Nephron (organoid): ENCODE results near the gene AOX1.

Experiments
- H3K27ac Mint-ChIP-seq, 3 experiments: 2 replicates each; pipeline ENCODE4 v1.8.0; 2020; ENCODE audit warnings: mixed read lengths in 3 of 3, mild to moderate bottlenecking in 2 of 3, moderate library complexity in 1 of 3
- H3K27me3 Mint-ChIP-seq: 2 replicates; pipeline ENCODE4 v1.8.0; 2021; ENCODE audit warnings: low read depth, mild to moderate bottlenecking, moderate library complexity, mixed read lengths
- H3K36me3 Mint-ChIP-seq: 2 replicates; pipeline ENCODE4 v1.8.0; 2020; ENCODE audit warnings: low read depth, mixed read lengths
- H3K4me1 Mint-ChIP-seq: 2 replicates; pipeline ENCODE4 v1.8.0; 2020; ENCODE audit warnings: mixed read lengths
- H3K4me3 Mint-ChIP-seq, 3 experiments: 2 replicates each; pipeline ENCODE4 v1.8.0; 2020; ENCODE audit warnings: mild to moderate bottlenecking in 3 of 3, mixed read lengths in 3 of 3, moderate library complexity in 2 of 3
- H3K9me3 Mint-ChIP-seq: 2 replicates; pipeline ENCODE4 v1.8.0; 2020; ENCODE audit warnings: mixed read lengths
- TF ChIP-seq, protein P1 (sequence below), 3 experiments: fragments of 200-600 bp; sonication (generic); IDR thresholded peaks; one replicate each; pipeline ENCODE4 v1.5.0; 2021; ENCODE audit warnings: antibody characterized with exemption in 3 of 3; ENCODE audit not compliant: unreplicated experiment in 3 of 3

AOX1 gene

DNA sequence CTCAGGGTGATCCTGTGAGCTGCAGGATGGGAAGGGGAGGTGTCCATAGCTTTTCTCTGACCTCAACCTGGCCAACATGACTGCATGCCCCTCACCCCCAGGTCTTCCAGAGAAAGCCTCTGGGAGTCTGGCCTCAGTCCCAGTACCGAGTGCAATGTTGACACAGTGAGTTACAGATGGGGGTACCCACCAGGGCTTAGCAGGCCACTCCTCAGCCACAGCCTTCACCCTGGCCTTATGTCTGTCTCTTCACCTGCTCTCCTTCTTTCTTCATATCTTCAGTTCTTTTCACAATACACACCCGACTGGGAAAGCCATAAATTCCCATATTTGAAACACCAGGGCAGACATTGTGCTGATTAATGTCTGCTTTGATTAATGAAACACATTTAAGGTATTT is 33.5 kb downstream of the AOX1 start:
- Mint-ChIP-seq H3K27ac (peak overlapping the region in 1 of 3 experiments; percentile 32), H3K4me3 (no peak overlapping the region), H3K36me3 (no peaks in the 10 kb centered on the region), H3K9me3 (no peaks in the 10 kb centered on the region), H3K27me3 (peaks cover 6% of the 10 kb centered on the region), H3K4me1 (peaks cover 26% of the 10 kb centered on the region)
- TF ChIP-seq, protein P1, sequence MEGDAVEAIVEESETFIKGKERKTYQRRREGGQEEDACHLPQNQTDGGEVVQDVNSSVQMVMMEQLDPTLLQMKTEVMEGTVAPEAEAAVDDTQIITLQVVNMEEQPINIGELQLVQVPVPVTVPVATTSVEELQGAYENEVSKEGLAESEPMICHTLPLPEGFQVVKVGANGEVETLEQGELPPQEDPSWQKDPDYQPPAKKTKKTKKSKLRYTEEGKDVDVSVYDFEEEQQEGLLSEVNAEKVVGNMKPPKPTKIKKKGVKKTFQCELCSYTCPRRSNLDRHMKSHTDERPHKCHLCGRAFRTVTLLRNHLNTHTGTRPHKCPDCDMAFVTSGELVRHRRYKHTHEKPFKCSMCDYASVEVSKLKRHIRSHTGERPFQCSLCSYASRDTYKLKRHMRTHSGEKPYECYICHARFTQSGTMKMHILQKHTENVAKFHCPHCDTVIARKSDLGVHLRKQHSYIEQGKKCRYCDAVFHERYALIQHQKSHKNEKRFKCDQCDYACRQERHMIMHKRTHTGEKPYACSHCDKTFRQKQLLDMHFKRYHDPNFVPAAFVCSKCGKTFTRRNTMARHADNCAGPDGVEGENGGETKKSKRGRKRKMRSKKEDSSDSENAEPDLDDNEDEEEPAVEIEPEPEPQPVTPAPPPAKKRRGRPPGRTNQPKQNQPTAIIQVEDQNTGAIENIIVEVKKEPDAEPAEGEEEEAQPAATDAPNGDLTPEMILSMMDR (IDR thresholded peaks at IDR 0.05; ENCODE audit: unreplicated experiment in 3 of 3): no peak

DNA sequence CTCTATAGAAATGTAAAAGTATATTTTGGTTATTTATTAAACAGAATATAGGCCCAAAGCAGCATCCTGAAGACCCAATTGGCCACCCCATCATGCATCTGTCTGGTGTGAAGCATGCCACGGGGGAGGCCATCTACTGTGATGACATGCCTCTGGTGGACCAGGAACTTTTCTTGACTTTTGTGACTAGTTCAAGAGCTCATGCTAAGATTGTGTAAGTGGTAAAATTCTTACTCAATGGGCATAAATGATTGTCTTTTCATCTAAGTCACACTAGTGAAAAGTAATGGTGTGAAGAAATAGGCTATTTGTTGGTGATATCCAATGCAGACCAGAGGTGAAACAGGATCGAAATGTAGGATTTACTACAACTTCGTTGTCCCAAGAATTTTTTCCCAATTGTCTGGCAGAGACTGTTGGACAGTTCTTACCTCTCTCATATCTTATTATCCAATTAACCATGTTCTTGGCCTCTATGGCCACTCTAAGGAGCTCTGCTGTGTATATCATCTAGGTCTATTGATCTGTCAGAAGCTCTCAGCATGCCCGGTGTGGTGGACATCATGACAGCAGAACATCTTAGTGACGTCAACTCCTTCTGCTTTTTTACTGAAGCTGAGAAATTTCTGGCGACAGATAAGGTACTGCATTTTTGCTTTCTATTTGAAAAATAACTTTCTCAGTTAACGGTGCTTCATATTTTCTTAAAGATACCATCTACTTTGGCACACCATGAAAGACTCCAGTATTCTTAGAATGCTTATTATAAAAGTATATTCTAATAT is 35.0 kb downstream of the AOX1 start:
- Mint-ChIP-seq H3K4me3 (no peak overlapping the region), H3K27ac (no peak overlapping the region), H3K9me3 (no peaks in the 10 kb centered on the region), H3K27me3 (no peaks in the 10 kb centered on the region), H3K36me3 (no peaks in the 10 kb centered on the region), H3K4me1 (peaks cover 26% of the 10 kb centered on the region)
- TF ChIP-seq, protein P1 (IDR thresholded peaks at IDR 0.05; ENCODE audit: unreplicated experiment in 3 of 3): no peak

DNA sequence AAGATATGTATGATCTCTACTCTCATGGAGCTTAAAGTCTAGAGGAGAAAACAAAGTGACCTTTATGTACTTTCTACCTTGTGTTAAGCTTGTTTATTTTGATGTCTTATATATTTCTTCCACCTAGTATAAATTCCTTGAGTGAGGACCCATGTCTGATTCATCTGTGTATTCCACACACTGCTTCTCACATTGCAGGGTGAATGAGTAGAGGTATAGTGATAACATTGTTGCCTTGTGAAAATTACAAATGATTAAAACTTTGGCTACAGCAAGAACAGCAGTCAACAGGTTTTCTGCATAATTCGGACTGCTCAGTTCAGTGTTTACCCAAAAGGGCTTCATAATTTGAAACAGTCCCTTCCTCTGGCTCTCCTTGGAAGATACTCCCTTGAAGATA is 36.3 kb downstream of the AOX1 start:
- H3K27me3 Mint-ChIP-seq: no peaks in the 10 kb centered on the region
- TF ChIP-seq, protein P1 (IDR thresholded peaks at IDR 0.05; ENCODE audit: unreplicated experiment in 3 of 3): no peak
- no peak overlapping the region for H3K27ac Mint-ChIP-seq
- H3K36me3 Mint-ChIP-seq: no peaks in the 10 kb centered on the region
- H3K4me3 Mint-ChIP-seq: no peak overlapping the region
- no peaks in the 10 kb centered on the region for H3K9me3 Mint-ChIP-seq
- H3K4me1 Mint-ChIP-seq: peaks cover 23% of the 10 kb centered on the region

DNA sequence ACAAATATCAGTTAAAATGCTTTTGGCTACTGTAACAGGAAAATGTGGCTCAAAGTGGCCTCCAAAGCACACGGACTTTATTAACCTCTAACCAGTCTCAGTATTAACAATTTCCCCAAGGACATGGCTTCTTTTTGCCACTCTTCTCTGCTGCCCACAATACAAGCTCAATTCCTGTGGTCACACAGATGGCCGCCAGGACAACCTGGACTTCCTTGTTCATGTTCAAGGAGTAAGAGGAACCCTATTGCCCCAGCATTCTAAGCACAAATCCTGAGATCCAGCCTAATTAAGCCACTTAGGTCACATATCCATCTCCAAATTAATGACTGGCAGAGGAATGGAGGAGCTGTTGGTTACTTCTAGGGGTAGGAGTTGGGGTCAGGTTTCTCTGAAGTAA is 38.2 kb downstream of the AOX1 start:
- H3K4me1 Mint-ChIP-seq: peaks cover 6% of the 10 kb centered on the region
- H3K4me3 Mint-ChIP-seq: no peak overlapping the region
- no peak overlapping the region for H3K27ac Mint-ChIP-seq
- H3K9me3 Mint-ChIP-seq: no peaks in the 10 kb centered on the region
- peaks cover 7% of the 10 kb centered on the region for H3K27me3 Mint-ChIP-seq
- TF ChIP-seq, protein P1 (IDR thresholded peaks at IDR 0.05; ENCODE audit: unreplicated experiment in 3 of 3): no peak
- H3K36me3 Mint-ChIP-seq: no peaks in the 10 kb centered on the region

DNA sequence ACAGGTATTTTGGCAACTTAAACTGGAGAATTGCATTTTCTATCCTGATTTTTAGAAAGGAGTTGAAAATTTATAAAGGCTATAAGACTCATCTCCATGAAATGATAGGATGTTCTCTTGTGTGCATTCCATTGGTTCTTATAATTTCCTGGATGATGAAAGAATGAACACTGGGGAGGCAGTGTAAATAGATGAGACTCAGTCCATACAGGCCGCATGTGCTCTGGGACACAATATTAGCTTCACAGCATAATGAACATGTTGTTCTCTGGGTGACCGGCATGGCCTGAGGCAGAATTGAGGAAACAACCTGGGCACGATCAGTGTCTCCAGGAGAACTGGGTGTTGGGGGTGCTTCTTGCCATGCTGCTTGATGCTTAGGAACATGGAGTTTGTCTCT is 38.8 kb downstream of the AOX1 start:
- no peak overlapping the region for H3K4me3 Mint-ChIP-seq
- H3K36me3 Mint-ChIP-seq: no peaks in the 10 kb centered on the region
- peaks cover under 1% of the 10 kb centered on the region for H3K4me1 Mint-ChIP-seq
- H3K9me3 Mint-ChIP-seq: no peaks in the 10 kb centered on the region
- TF ChIP-seq, protein P1 (IDR thresholded peaks at IDR 0.05; ENCODE audit: unreplicated experiment in 3 of 3): no peak
- peaks cover 7% of the 10 kb centered on the region for H3K27me3 Mint-ChIP-seq
- no peak overlapping the region for H3K27ac Mint-ChIP-seq

DNA sequence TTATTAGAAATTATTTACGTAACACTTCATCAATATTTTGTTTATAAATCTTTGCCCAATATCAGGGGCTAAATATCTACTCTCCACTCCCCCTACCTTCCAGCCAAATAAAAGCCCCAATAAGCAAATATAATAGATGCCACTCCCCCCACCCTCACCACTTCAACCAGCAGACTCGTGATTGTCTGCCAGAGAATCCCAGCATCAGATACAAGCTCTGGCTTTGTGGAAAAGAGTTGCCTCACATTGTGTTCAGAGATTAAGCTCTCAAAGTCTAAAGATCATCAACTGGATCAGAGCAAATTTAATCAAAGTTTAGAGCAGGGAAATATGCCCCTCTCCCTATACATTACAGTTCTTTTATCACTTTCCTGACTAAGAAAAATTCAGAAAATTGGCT is 39.5 kb downstream of the AOX1 start:
- Mint-ChIP-seq H3K27me3 (peaks cover 8% of the 10 kb centered on the region), H3K27ac (no peak overlapping the region), H3K4me1 (no peaks in the 10 kb centered on the region), H3K4me3 (no peak overlapping the region), H3K9me3 (no peaks in the 10 kb centered on the region), H3K36me3 (no peaks in the 10 kb centered on the region)
- TF ChIP-seq, protein P1 (IDR thresholded peaks at IDR 0.05; ENCODE audit: unreplicated experiment in 3 of 3): no peak
